IPS DF 6.9 (cell line): ENCODE data around the gene S100A4.
"Not testable (repeated sequence)": the region's sequence is repeated elsewhere in the genome, so short reads cannot be mapped to it uniquely, and the experiment has no call there.

ENCODE experiments used
- DNase-seq: peaks from one replicate; pipeline ENCODE4 v3.0.0-alpha.2; 2013; ENCODE audit warnings: low read depth, low spot score
- H3K27ac ChIP-seq: one replicate; pipeline ENCODE4 v1.5.1; 2013; ENCODE audit warnings: low read length, control low read depth
- H3K27me3 ChIP-seq: 2 replicates; pipeline ENCODE4 v1.6.1; 2013; ENCODE audit warnings: mild to moderate bottlenecking, low read length; ENCODE audit not compliant: control insufficient read depth, insufficient read depth
- H3K36me3 ChIP-seq: 2 replicates; pipeline ENCODE4 v1.6.1; 2013; ENCODE audit warnings: low read length; ENCODE audit not compliant: control insufficient read depth, insufficient read depth
- H3K4me1 ChIP-seq: 2 replicates; pipeline ENCODE4 v1.6.1; 2013; ENCODE audit warnings: low read length; ENCODE audit not compliant: control insufficient read depth, insufficient read depth
- H3K4me3 ChIP-seq: 2 replicates; pipeline ENCODE4 v1.5.1; 2013; ENCODE audit warnings: mild to moderate bottlenecking, low read length
- H3K9me3 ChIP-seq: 2 replicates; pipeline ENCODE4 v1.6.1; 2013; ENCODE audit warnings: low read length, inconsistent platforms; ENCODE audit not compliant: control insufficient read depth, insufficient read depth
- WGBS: extraction: QIAGEN DNeasy Blood & Tissue Kit; methylation state at CpG from one replicate; pipeline ENCODE4 v1.1.7; 2013; ENCODE audit warnings: mixed read lengths, missing lambda C conversion rate; ENCODE audit not compliant: insufficient read length, insufficient coverage; 5-methylcytosine and 5-hydroxymethylcytosine counted together

The S100A4 gene

GRCh38 chr1:153520137-153520691 is 25.4 kb downstream of the S100A4 start:
- H3K27ac ChIP-seq, H3K36me3 ChIP-seq, H3K27me3 ChIP-seq, H3K4me3 ChIP-seq, DNase-seq, H3K9me3 ChIP-seq, H3K4me1 ChIP-seq: not testable (repeated sequence)
- no CpG with 5 or more reads among the region's 5 CpGs for WGBS

- no peak for DNase-seq
- Histone ChIP-seq H3K27ac (no peak overlapping the region), H3K27me3 (no peaks in the 10 kb centered on the region; the same call in 1 of the 2 replicates), H3K4me3 (no peak overlapping the region), H3K36me3 (no peaks in the 10 kb centered on the region), H3K4me1 (peaks cover 2% of the 10 kb centered on the region), H3K9me3 (no peaks in the 10 kb centered on the region)
- WGBS: no CpG with 5 or more reads among the region's 3 CpGs
These were observed 26.4 kb downstream of the S100A4 start for GRCh38 chr1:153519242-153519641.

GRCh38 chr1:153515504-153516394 is 29.9 kb downstream of the S100A4 start:
- no peaks in the 10 kb centered on the region; the same call in 1 of the 2 replicates for H3K27me3 ChIP-seq
- no peaks in the 10 kb centered on the region for H3K36me3 ChIP-seq
- no peaks in the 10 kb centered on the region for H3K9me3 ChIP-seq
- H3K4me1 ChIP-seq: peaks cover 2% of the 10 kb centered on the region
- no peak overlapping the region for H3K4me3 ChIP-seq
- DNase-seq: no peak
- no CpG with 5 or more reads among the region's 8 CpGs for WGBS
- H3K27ac ChIP-seq: no peak overlapping the region

- no peaks in the 10 kb centered on the region; the same call in 1 of the 2 replicates for H3K4me1 ChIP-seq
- H3K27me3 ChIP-seq: no peaks in the 10 kb centered on the region; the same call in 1 of the 2 replicates
- H3K9me3 ChIP-seq: no peaks in the 10 kb centered on the region
- no peaks in the 10 kb centered on the region for H3K36me3 ChIP-seq
- no peak for DNase-seq
- no CpG with 5 or more reads among the region's 7 CpGs for WGBS
- no peak overlapping the region for H3K27ac ChIP-seq
- no peak overlapping the region for H3K4me3 ChIP-seq
These were observed 31.9 kb downstream of the S100A4 start for GRCh38 chr1:153513666-153514065.

GRCh38 chr1:153513023-153513422 is 32.6 kb downstream of the S100A4 start:
- no peaks in the 10 kb centered on the region for H3K9me3 ChIP-seq
- no peak overlapping the region for H3K4me3 ChIP-seq
- no peaks in the 10 kb centered on the region; the same call in 1 of the 2 replicates for H3K27me3 ChIP-seq
- no peaks in the 10 kb centered on the region for H3K36me3 ChIP-seq
- no peak overlapping the region for H3K27ac ChIP-seq
- no CpG with 5 or more reads among the region's 3 CpGs for WGBS
- DNase-seq: no peak
- H3K4me1 ChIP-seq: no peaks in the 10 kb centered on the region; the same call in 1 of the 2 replicates

GRCh38 chr1:153510984-153511410 is 34.6 kb downstream of the S100A4 start:
- Histone ChIP-seq H3K9me3 (no peaks in the 10 kb centered on the region), H3K4me1 (no peaks in the 10 kb centered on the region), H3K4me3 (no peak overlapping the region), H3K27ac (no peak overlapping the region), H3K27me3 (no peaks in the 10 kb centered on the region; the same call in 1 of the 2 replicates), H3K36me3 (no peaks in the 10 kb centered on the region)
- WGBS: no CpG with 5 or more reads among the region's 7 CpGs
- DNase-seq: peak; percentile 61

GRCh38 chr1:153509729-153510354 is 35.8 kb downstream of the S100A4 start:
- WGBS: no CpG with 5 or more reads among the region's 4 CpGs
- DNase-seq: no peak

GRCh38 chr1:153509036-153509435 is 36.6 kb downstream of the S100A4 start:
- Histone ChIP-seq H3K4me3 (no peak overlapping the region), H3K27me3 (no peaks in the 10 kb centered on the region), H3K9me3 (no peaks in the 10 kb centered on the region), H3K36me3 (no peaks in the 10 kb centered on the region), H3K4me1 (no peaks in the 10 kb centered on the region), H3K27ac (no peak overlapping the region)
- WGBS: no CpG with 5 or more reads among the region's 3 CpGs
- DNase-seq: no peak

More at GRCh38 chr1:153509729-153510354, 35.8 kb downstream of the S100A4 start:
- Histone ChIP-seq H3K4me3 (no peak overlapping the region), H3K27me3 (no peaks in the 10 kb centered on the region), H3K4me1 (no peaks in the 10 kb centered on the region), H3K9me3 (no peaks in the 10 kb centered on the region), H3K27ac (no peak overlapping the region), H3K36me3 (no peaks in the 10 kb centered on the region)

GRCh38 chr1:153507926-153508583 is 37.6 kb downstream of the S100A4 start:
- Histone ChIP-seq H3K27me3 (no peaks in the 10 kb centered on the region), H3K4me3 (no peak overlapping the region), H3K27ac (no peak overlapping the region), H3K4me1 (no peaks in the 10 kb centered on the region), H3K9me3 (no peaks in the 10 kb centered on the region), H3K36me3 (no peaks in the 10 kb centered on the region)
- no CpG with 5 or more reads among the region's 11 CpGs for WGBS
- DNase-seq: no peak

- H3K27ac ChIP-seq: no peak overlapping the region
- no peaks in the 10 kb centered on the region for H3K4me1 ChIP-seq
- H3K36me3 ChIP-seq: no peaks in the 10 kb centered on the region
- H3K9me3 ChIP-seq: no peaks in the 10 kb centered on the region
- H3K4me3 ChIP-seq: no peak overlapping the region
- no peak for DNase-seq
- WGBS: no CpG with 5 or more reads among the region's 7 CpGs
- H3K27me3 ChIP-seq: no peaks in the 10 kb centered on the region
These were observed 38.7 kb downstream of the S100A4 start for GRCh38 chr1:153506831-153507413.
